OCI-LY3 (cell line): ENCODE data around the gene UBE3D.

ENCODE experiments used
- CTCF ChIP-seq: fragments of 200-600, 300-600 bp; sonication (generic); IDR thresholded peaks from 2 replicates; pipeline ENCODE4 v1.5.1; 2014; ENCODE audit warnings: antibody characterized with exemption, low read length, low read depth
- EZH2phosphoT487 ChIP-seq: fragments of 200-600 bp; shearing (Covaris generic); IDR thresholded peaks from 2 replicates; pipeline ENCODE4 v1.6.1; 2018; ENCODE audit warnings: antibody characterized with exemption, mixed run types, low read depth

- TF ChIP-seq CTCF = no peak
- TF ChIP-seq EZH2phosphoT487 = no peak
These were observed 107.8 kb downstream of the UBE3D start for GRCh38 chr6:82957868-82958245.
